ENCODE results near the gene OCA2.
"Not testable (repeated sequence)": the region's sequence is repeated elsewhere in the genome, so short reads cannot be mapped to it uniquely, and the experiment has no call there.

The OCA2 gene

GRCh38 chr15:28098766-28099554, at the start of gene OCA2:
Gene OCA2, minus strand, starts transcription at chr15:28099315. Its CDS starts 17,441 bp downstream, at chr15:28081874.
- DNase-seq (ENCODE audit: low spot score), result peak; percentile 44

- no peak for DNase-seq (ENCODE audit: low spot score)
These were observed 48.7 kb upstream of the OCA2 start for GRCh38 chr15:28147801-28148200.

GRCh38 chr15:28145419-28145818, 46.3 kb upstream of the OCA2 start:
- DNase-seq (ENCODE audit: low spot score), result not testable (repeated sequence)

- no peak for DNase-seq (ENCODE audit: low spot score)
These were observed 40.9 kb upstream of the OCA2 start for GRCh38 chr15:28140062-28140461.

GRCh38 chr15:28137408-28138039, 38.4 kb upstream of the OCA2 start:
- peak; percentile 25 for DNase-seq (ENCODE audit: low spot score)

- DNase-seq (ENCODE audit: low spot score), result peak; percentile 23
These were observed 37.3 kb upstream of the OCA2 start for GRCh38 chr15:28136236-28136904.

GRCh38 chr15:28133281-28133680, 34.2 kb upstream of the OCA2 start:
- no peak for DNase-seq (ENCODE audit: low spot score)

- DNase-seq (ENCODE audit: low spot score), result no peak
These were observed 33.6 kb upstream of the OCA2 start for GRCh38 chr15:28132524-28133275.

GRCh38 chr15:28131946-28132345, 32.8 kb upstream of the OCA2 start:
- DNase-seq (ENCODE audit: low spot score), result no peak

- DNase-seq (ENCODE audit: low spot score), result no peak
These were observed 32.3 kb upstream of the OCA2 start for GRCh38 chr15:28131400-28131799.

- no peak for DNase-seq (ENCODE audit: low spot score)
These were observed 31.5 kb upstream of the OCA2 start for GRCh38 chr15:28130651-28131050.

GRCh38 chr15:28129231-28129848, 30.2 kb upstream of the OCA2 start:
- DNase-seq (ENCODE audit: low spot score), result no peak

GRCh38 chr15:28128031-28128430, 28.9 kb upstream of the OCA2 start:
- no peak for DNase-seq (ENCODE audit: low spot score)

GRCh38 chr15:28127036-28127435, 27.9 kb upstream of the OCA2 start:
- no peak for DNase-seq (ENCODE audit: low spot score)

GRCh38 chr15:28125673-28126651, 26.8 kb upstream of the OCA2 start:
- peak; percentile 46 for DNase-seq (ENCODE audit: low spot score)

GRCh38 chr15:28124841-28125240, 25.7 kb upstream of the OCA2 start:
- DNase-seq (ENCODE audit: low spot score), result no peak

GRCh38 chr15:28123408-28124023, 24.4 kb upstream of the OCA2 start:
- peak; percentile 48 for DNase-seq (ENCODE audit: low spot score)

- DNase-seq (ENCODE audit: low spot score), result no peak
These were observed 23.2 kb upstream of the OCA2 start for GRCh38 chr15:28122038-28122949.

GRCh38 chr15:28121577-28121976, 22.5 kb upstream of the OCA2 start:
- DNase-seq (ENCODE audit: low spot score), result not testable (repeated sequence)

All from activated CD4-positive, alpha-beta T cell treated with anti-CD3 and anti-CD28 coated beads, Interleukin-2, Interleukin-4, amounts not matched to agents 100 ng/mL and 50 ng/mL, durations not matched to agents 16 hours and 8 hours (primary cell).